Measurements from ENCODE around the gene FKBP5. TPM values are rescaled to one million over a fixed set of nuclear protein-coding genes. Genes with fewer than 3 reads are reported as not detected.

FKBP5 gene
- total and polyA plus RNA-seq, 9 of the 15 experiments (the other 6 are each of a cell fraction or from before 2014, with no cell fraction given), result 32.7 to 151 (median 75.0) TPM

DNA sequence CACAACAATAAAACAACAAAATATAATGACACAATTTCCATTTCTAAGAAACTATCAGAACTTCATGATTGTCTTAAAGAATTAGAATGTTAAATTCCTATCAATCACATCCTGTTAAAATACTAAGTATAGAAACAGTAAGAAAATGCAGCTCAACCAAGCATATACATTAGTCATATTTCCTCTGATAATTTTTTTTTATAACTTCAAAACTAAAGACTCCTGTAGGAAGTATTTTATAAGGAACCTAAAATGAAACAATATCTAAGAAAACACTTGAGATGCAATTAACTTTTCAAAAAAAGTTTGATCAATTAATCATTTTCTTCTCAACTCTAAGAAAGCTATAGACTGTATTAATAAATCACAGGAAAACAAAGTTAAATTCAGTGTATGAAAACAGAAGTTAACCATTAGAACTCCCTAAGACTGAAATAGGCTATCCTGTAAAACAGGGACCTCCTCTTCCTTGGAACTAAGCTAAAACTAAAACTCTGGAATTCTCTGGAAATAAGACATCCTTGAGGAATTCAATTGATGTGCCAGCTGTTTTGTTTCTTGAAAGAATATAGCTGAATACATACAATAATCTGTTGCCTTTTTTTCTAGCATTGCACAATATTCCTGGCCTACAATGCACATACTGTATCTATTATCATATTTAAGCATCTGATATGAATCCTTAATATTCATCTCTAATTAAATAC is 19.8 kb downstream of the FKBP5 start:
- H2AFZ ChIP-seq (ENCODE audit: low read depth, low read length), result no peak overlapping the region

DNA sequence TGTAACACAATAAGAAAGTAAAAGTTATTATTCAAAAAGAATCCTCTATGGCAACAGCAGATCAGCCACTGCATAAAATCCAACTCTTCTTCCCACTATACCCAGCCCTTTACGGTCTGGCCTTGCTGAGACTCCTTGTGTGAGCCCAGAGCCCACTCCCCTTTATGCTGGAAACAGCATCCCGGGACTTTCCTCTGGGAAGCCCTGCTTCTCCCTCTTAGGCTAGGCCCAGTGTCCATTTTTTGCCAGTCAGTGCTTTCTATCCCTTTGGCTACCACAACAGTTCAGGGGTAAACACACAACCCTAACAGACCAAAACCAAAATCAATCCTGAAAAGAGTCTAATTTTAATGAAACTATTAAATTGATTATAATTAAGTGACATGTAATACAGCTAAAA is 20.6 kb downstream of the FKBP5 start:
- no peak for DNase-seq (ENCODE audit: extremely low read depth in 1 of 4, low spot score in 3 of 4)
- Histone ChIP-seq H3K9me3 (replicated peaks; ENCODE audit: control insufficient read depth, insufficient read depth, low read depth, low read length) (no peaks in the 10 kb centered on the region; the same call in 1 of the 2 replicates), H3K9ac (ENCODE audit: insufficient read depth in 1 of 2, low read depth in 2 of 2, low read length in 2 of 2) (peak overlapping the region in 1 of 2 experiments; percentile 53; a peak in 1 of 4 replicates), H3K36me3 (ENCODE audit: control insufficient read depth, insufficient read depth, low read length) (peaks cover 8% of the 10 kb centered on the region; the same call in 2 of the 3 replicates), H3K4me2 (ENCODE audit: insufficient read depth, low read length) (no peak overlapping the region), H2AFZ (ENCODE audit: low read depth, low read length) (no peak overlapping the region), H3K4me3 (no peak overlapping the region), H3K4me1 (replicated peaks in 1 of 2; ENCODE audit: control insufficient read depth in 2 of 2, insufficient read depth in 2 of 2, low read length in 2 of 2) (peaks cover 10 to 20% of the 10 kb centered on the region in 2 experiments; a peak in 4 of 5 replicates), H4K20me1 (replicated peaks; ENCODE audit: control insufficient read depth, insufficient read depth, low read length) (peaks cover 4% of the 10 kb centered on the region; the same call in 1 of the 2 replicates), H3K27me3 (ENCODE audit: control insufficient read depth in 2 of 2, insufficient read depth in 2 of 2, low read length in 2 of 2) (no peaks in the 10 kb centered on the region), H3K9me1 (ENCODE audit: control insufficient read depth, insufficient read depth, low read length) (no peaks in the 10 kb centered on the region), H3K79me2 (ENCODE audit: control insufficient read depth, insufficient read depth, low read length) (peaks cover 93% of the 10 kb centered on the region), H3K27ac (ENCODE audit: extremely low read depth, low read depth, low read length) (no peak overlapping the region)
- no TSS peak for BruUV-seq (replicated peaks)
- FAIRE-seq, result no peak
- ChIA-PET POLR2A (interaction anchor here (0.6 to 2.9 kb wide), 4 partner anchors 12 to 66 kb away, joined by 3 to 11 read pairs (median 4); no protein-coding TSS in a partner anchor), CTCF (ENCODE audit: low intra/inter-chr PET ratio) (no interaction called here)
- intact Hi-C loops (cut with micrococcal nuclease) (no loop called here), in situ Hi-C loops (cut with MboI) (no loop called here)
- 95% methylated on average over 2 of the region's 2 CpGs for WGBS (ENCODE audit: insufficient coverage, low coverage, missing lambda C conversion rate)
- no peak for ATAC-seq
- TF ChIP-seq ETS2 (tag; IDR thresholded peaks at IDR 0.05; ENCODE audit: borderline replicate concordance, poor library complexity, severe bottlenecking) (no peak), ZNF24 (IDR thresholded peaks at IDR 0.05) (no peak), ZNF133 (CRISPR knock-in tag; IDR thresholded peaks at IDR 0.05) (no peak), MAFG (tag; conservative IDR thresholded peaks at IDR 0.05) (no peak), POLR2B (IDR thresholded peaks at IDR 0.05; ENCODE audit: low read depth, partially characterized antibody) (no peak), ZNF445 (CRISPR knock-in tag; IDR thresholded peaks at IDR 0.05; ENCODE audit: low read depth) (no peak), ERF (CRISPR knock-in tag; IDR thresholded peaks at IDR 0.05) (no peak), NBN (IDR thresholded peaks at IDR 0.05; ENCODE audit: low read depth) (no peak)
- TF ChIP-seq, protein P1, sequence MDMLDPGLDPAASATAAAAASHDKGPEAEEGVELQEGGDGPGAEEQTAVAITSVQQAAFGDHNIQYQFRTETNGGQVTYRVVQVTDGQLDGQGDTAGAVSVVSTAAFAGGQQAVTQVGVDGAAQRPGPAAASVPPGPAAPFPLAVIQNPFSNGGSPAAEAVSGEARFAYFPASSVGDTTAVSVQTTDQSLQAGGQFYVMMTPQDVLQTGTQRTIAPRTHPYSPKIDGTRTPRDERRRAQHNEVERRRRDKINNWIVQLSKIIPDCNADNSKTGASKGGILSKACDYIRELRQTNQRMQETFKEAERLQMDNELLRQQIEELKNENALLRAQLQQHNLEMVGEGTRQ (CRISPR knock-in tag; IDR thresholded peaks at IDR 0.05), result no peak
- TF ChIP-seq, protein P2, sequence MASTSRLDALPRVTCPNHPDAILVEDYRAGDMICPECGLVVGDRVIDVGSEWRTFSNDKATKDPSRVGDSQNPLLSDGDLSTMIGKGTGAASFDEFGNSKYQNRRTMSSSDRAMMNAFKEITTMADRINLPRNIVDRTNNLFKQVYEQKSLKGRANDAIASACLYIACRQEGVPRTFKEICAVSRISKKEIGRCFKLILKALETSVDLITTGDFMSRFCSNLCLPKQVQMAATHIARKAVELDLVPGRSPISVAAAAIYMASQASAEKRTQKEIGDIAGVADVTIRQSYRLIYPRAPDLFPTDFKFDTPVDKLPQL (IDR thresholded peaks at IDR 0.05; ENCODE audit: extremely low read depth, insufficient read length), result no peak
- TF ChIP-seq, protein P3, sequence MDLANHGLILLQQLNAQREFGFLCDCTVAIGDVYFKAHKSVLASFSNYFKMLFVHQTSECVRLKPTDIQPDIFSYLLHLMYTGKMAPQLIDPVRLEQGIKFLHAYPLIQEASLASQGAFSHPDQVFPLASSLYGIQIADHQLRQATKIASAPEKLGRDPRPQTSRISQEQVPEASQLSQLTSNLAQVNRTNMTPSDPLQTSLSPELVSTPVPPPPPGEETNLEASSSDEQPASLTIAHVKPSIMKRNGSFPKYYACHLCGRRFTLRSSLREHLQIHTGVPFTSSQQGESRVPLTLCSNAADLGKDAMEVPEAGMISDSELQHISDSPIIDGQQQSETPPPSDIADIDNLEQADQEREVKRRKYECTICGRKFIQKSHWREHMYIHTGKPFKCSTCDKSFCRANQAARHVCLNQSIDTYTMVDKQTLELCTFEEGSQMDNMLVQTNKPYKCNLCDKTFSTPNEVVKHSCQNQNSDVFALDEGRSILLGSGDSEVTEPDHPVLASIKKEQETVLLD (IDR thresholded peaks at IDR 0.05), result no peak

More for the DNA sequence above, 19.8 kb downstream of the FKBP5 start:
- ATAC-seq (no peak), DNase-seq (ENCODE audit: extremely low read depth in 1 of 4, low spot score in 3 of 4) (no peak), FAIRE-seq (no peak)
- H3K27me3 ChIP-seq (ENCODE audit: control insufficient read depth in 2 of 2, insufficient read depth in 2 of 2, low read length in 2 of 2), result no peaks in the 10 kb centered on the region
- in situ Hi-C loops (cut with MboI), result no loop called here
- H3K4me3 ChIP-seq, result no peak overlapping the region
- no peaks in the 10 kb centered on the region; the same call in 1 of the 2 replicates for H3K9me3 ChIP-seq (replicated peaks; ENCODE audit: control insufficient read depth, insufficient read depth, low read depth, low read length)
- no peak overlapping the region for H3K4me2 ChIP-seq (ENCODE audit: insufficient read depth, low read length)
- H3K9me1 ChIP-seq (ENCODE audit: control insufficient read depth, insufficient read depth, low read length), result no peaks in the 10 kb centered on the region
- no peak overlapping the region for H3K9ac ChIP-seq (ENCODE audit: insufficient read depth in 1 of 2, low read depth in 2 of 2, low read length in 2 of 2)
- peaks cover 7 to 14% of the 10 kb centered on the region in 2 experiments; a peak in 3 of 5 replicates for H3K4me1 ChIP-seq (replicated peaks in 1 of 2; ENCODE audit: control insufficient read depth in 2 of 2, insufficient read depth in 2 of 2, low read length in 2 of 2)
- POLR2A ChIA-PET, result interaction anchor here (0.7 to 2.9 kb wide), 3 partner anchors 10 to 18 kb away, joined by 3 to 11 read pairs (median 3); no protein-coding TSS in a partner anchor
- BruUV-seq (replicated peaks), result no TSS peak
- no peak overlapping the region for H3K27ac ChIP-seq (ENCODE audit: extremely low read depth, low read depth, low read length)
- intact Hi-C loops (cut with micrococcal nuclease), result no loop called here
- TF ChIP-seq CEBPG (CRISPR knock-in tag; IDR thresholded peaks at IDR 0.05) (no peak), CEBPG (tag; conservative IDR thresholded peaks at IDR 0.05 in 1 of 2, IDR thresholded peaks at IDR 0.05 in 1 of 2) (peak; percentile 60 to 91), SAFB (IDR thresholded peaks at IDR 0.05; ENCODE audit: borderline replicate concordance, low read depth, low read length) (no peak), CEBPB (tag; IDR thresholded peaks at IDR 0.05) (peak; percentile 88)
- no peaks in the 10 kb centered on the region for H4K20me1 ChIP-seq (replicated peaks; ENCODE audit: control insufficient read depth, insufficient read depth, low read length)
- H3K36me3 ChIP-seq (ENCODE audit: control insufficient read depth, insufficient read depth, low read length), result peaks cover 8% of the 10 kb centered on the region
- H3K79me2 ChIP-seq (ENCODE audit: control insufficient read depth, insufficient read depth, low read length), result peaks cover 93% of the 10 kb centered on the region
- CTCF ChIA-PET (ENCODE audit: low intra/inter-chr PET ratio), result no interaction called here
